Measurements from ENCODE around the gene ASGR1.
"Not testable (repeated sequence)": the region's sequence is repeated elsewhere in the genome, so short reads cannot be mapped to it uniquely, and the experiment has no call there.

Gene ASGR1

GRCh38 chr17:7159571-7159970 is 19.6 kb downstream of the ASGR1 start:
- DNase-seq (ENCODE audit: low spot score), result not testable (repeated sequence)

GRCh38 chr17:7158424-7158823 is 20.7 kb downstream of the ASGR1 start:
- DNase-seq (ENCODE audit: low spot score), result not testable (repeated sequence)

- DNase-seq (ENCODE audit: low spot score), result no peak
Observed at GRCh38 chr17:7156342-7156940, 22.7 kb downstream of the ASGR1 start.

GRCh38 chr17:7147772-7148171 is 31.4 kb downstream of the ASGR1 start:
- DNase-seq (ENCODE audit: low spot score), result no peak

GRCh38 chr17:7146115-7146514 is 33.1 kb downstream of the ASGR1 start:
- peak; percentile 26 for DNase-seq (ENCODE audit: low spot score)

GRCh38 chr17:7144213-7144612 is 35.0 kb downstream of the ASGR1 start:
- no peak for DNase-seq (ENCODE audit: low spot score)

- DNase-seq (ENCODE audit: low spot score), result no peak
Observed at GRCh38 chr17:7141824-7142223, 37.3 kb downstream of the ASGR1 start.

GRCh38 chr17:7139400-7139799 is 39.8 kb downstream of the ASGR1 start:
- no peak for DNase-seq (ENCODE audit: low spot score)

GRCh38 chr17:7138800-7139381 is 40.3 kb downstream of the ASGR1 start:
- DNase-seq (ENCODE audit: low spot score), result no peak

- no peak for DNase-seq (ENCODE audit: low spot score)
Observed at GRCh38 chr17:7137171-7137943, 41.8 kb downstream of the ASGR1 start.

- DNase-seq (ENCODE audit: low spot score), result peak; percentile 69
Observed at GRCh38 chr17:7136266-7136877, 42.8 kb downstream of the ASGR1 start.

GRCh38 chr17:7133916-7134315 is 45.3 kb downstream of the ASGR1 start:
- DNase-seq (ENCODE audit: low spot score), result no peak

- no peak for DNase-seq (ENCODE audit: low spot score)
Observed at GRCh38 chr17:7133424-7133823, 45.7 kb downstream of the ASGR1 start.

- no peak for DNase-seq (ENCODE audit: low spot score)
Observed at GRCh38 chr17:7132511-7133094, 46.6 kb downstream of the ASGR1 start.

GRCh38 chr17:7131423-7131791 is 47.8 kb downstream of the ASGR1 start:
- DNase-seq (ENCODE audit: low spot score), result no peak

GRCh38 chr17:7130621-7131422 is 48.3 kb downstream of the ASGR1 start:
- DNase-seq (ENCODE audit: low spot score), result no peak

- DNase-seq (ENCODE audit: low spot score), result no peak
Observed at GRCh38 chr17:7129311-7129710, 49.9 kb downstream of the ASGR1 start.

GRCh38 chr17:7128160-7128559 is 51.0 kb downstream of the ASGR1 start:
- DNase-seq (ENCODE audit: low spot score), result no peak

GRCh38 chr17:7127501-7127900 is 51.7 kb downstream of the ASGR1 start:
- DNase-seq (ENCODE audit: low spot score), result not testable (repeated sequence)

- not testable (repeated sequence) for DNase-seq (ENCODE audit: low spot score)
Observed at GRCh38 chr17:7126386-7126785, 52.8 kb downstream of the ASGR1 start.

- no peak for DNase-seq (ENCODE audit: low spot score)
Observed at GRCh38 chr17:7124923-7125322, 54.2 kb downstream of the ASGR1 start.

GRCh38 chr17:7123844-7124243 is 55.3 kb downstream of the ASGR1 start:
- DNase-seq (ENCODE audit: low spot score), result no peak
